Left colon (tissue), 2 donors: ENCODE data around the gene TMEM123. TPM values are rescaled to one million over a fixed set of nuclear protein-coding genes. Genes with fewer than 3 reads are reported as not detected.
"Not testable (repeated sequence)": the region's sequence is repeated elsewhere in the genome, so short reads cannot be mapped to it uniquely, and the experiment has no call there.

Experiments used
- ATAC-seq: fragments of 200-7000 bp; cut with Tn5 transposase; one replicate; pipeline ENCODE4 v1.9.1; 2020; ENCODE audit warnings: mild to moderate bottlenecking, moderate library complexity
- DNase-seq, 2 donors: peaks; one replicate each; pipeline ENCODE4 v3.0.0-alpha.2; 2020
- intact Hi-C, 2 donors: fragments of 100-400 bp; cut with DNase I in 1 of 2; cut with micrococcal nuclease in 1 of 2; formaldehyde crosslinking; loops; one replicate each; pipeline versions ENCODE4 v1.11.2 to v1.14.0; 2022; cut with DNase I, micrococcal nuclease
- total RNA-seq, 2 donors: library from RNA; stranded (reverse); fragmentation: NEBNext Ultra II Directional; extraction: Animal tissue kit (Norgen Biotek cat#: 25700); gene quantifications; one replicate each; pipeline ENCODE4 v1.2.1, GENCODE V29; 2021
- donor health status: DM: no; HTN: no; CAD: no.
- donor health status: DM: yes; HTN: yes; CAD: no.

The TMEM123 gene
- total RNA-seq, 2 donors from 2014 or later = 105 to 114 TPM

DNA sequence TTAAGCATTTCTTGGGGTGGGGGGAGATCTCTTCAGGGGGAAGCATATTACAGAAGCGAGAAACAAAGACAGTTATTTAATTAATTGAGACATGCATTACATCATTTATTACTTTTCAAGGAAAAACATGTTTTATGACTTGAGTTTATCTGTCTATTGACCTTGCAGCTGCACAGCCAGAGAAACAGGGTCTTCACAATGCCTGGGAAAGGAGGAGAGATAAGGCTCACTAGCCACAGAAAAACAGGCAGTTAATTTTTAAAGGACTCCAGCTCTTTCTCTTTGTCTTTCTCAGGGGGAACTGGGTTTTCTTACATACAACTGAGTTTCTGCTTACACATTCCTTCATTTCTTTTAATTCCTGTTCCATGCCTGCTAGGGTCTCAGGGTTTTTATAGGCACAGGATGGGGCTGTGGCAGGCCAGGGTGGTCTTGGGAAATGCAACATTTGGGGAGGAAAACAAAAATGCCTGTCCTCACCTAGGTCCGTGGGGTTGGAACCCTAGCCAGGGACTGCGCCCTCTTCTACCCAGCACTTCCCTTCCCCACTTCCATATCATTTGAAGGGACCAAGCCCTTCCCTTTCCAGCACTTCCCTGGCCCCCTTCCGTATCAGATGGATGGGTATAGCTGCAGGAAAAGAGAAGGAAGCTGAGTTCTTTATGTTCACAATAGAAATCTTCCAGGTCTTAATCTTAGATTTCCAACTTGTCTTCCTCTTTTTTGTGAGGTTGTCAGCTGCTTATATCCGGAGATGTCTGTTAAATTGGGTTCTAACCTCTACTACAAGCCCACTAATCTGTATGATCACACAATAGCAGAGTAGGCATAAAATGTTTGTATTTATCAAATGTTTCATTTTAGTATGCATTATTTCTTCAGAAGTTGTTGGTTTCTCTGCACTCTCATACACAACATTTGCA is 67.2 kb downstream of the TMEM123 start:
- DNase-seq = no peak
- ATAC-seq = no peak
- intact Hi-C loops = no loop called here

DNA sequence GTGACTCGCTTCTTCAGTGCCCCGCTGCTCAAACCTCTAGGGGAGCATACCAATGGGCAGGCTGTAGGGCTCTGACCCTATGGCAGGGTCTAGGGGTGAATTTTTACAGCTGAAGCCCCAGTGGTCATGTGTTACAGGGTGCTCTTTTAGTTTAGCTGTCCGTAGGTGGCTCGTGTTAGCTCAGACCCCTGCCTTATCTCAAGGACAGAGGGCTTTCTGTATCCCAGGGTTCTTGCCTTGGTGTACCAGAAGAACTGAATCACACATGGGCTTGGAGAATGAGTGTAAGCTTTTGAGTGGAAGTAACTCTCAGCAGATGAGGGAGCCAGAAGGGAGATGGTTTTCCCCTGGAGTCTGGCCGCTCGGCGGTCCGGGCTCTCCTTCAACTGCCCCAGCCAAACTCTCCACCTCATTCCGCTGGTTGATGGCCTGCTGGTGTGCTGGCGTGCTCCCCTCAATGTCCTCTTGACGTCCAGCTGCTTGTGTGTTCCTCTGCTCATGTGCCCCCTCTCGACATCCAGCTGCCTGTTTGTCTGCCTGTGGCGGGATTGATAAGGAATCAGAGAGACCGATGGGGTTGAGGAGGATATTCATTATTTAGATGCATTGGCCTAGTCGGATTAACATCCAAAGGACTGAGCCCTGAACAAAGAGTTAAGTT is 68.0 kb downstream of the TMEM123 start:
- intact Hi-C loops = no loop called here
- ATAC-seq (no peak), DNase-seq (no peak)

DNA sequence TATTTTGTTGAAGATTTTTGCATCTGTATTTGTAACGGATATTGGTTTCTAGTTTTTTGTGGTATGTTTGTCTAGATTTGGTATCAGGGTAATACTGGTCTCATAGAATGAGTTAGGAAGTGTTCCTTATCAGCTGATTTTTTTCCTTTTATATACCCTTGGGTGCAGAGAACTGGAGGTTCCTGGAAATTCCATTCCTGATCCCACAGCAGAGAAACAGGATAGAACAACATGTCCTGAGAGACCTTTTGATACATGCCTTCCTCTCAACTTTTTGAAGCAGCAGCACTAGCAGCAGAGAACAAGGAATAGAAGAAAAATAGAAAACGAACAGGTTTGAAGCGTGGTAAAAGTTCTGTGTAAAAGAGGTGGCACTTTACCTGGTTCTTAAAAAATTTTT is 68.7 kb downstream of the TMEM123 start:
- ATAC-seq (no peak), DNase-seq (no peak)
- intact Hi-C loops = no loop called here

DNA sequence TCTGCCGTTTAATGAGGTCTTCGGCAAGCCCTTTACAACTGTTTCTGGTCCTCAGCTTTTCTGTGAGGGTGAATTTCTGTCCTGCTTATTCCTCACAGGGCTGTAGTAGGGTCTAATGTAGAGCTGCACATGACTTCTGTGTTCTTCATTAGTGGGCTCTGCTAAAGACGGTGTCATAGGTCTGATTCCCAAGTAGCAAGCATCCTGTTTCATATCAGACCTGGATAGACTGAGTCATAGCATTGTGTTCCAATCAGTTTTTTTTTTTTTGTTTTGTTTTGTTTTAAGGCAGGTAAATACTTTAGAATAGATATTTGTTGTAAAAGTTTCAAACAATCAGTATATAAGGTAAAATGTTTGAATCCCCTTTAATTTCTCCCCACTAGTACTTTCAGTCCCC is 70.2 kb downstream of the TMEM123 start:
- ATAC-seq (no peak), DNase-seq (no peak)
- intact Hi-C loops = no loop called here

DNA sequence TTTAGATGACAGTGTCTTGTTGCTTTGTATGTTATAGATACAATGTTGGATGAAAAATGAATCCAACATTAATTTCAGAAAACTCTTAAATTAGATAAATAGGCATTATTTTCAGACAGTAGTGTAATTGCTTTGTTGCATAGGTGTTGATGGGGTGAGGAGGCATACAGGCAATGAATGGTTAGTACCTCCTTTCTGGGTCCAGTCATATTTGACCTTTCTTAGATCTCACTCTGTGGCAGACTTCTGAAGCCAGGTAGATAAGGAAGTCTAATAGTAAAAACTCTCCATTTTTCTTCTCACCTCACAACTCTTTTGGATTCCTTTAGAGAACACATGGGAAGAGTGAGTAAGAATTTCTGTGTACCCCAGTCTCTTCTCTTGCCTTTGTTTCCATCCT is 73.7 kb downstream of the TMEM123 start:
- ATAC-seq = no peak
- intact Hi-C loops = no loop called here
- no peak for DNase-seq

DNA sequence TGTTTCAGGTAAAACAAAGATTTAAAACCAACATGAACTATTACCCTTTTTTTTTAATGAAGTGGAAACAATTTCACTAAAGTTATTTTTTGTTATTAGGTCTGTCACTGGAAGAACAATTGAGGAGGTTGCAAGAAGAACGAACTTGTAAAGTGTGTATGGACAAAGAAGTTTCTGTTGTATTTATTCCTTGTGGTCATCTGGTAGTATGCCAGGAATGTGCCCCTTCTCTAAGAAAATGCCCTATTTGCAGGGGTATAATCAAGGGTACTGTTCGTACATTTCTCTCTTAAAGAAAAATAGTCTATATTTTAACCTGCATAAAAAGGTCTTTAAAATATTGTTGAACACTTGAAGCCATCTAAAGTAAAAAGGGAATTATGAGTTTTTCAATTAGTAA is 74.7 kb downstream of the TMEM123 start:
- no peak for DNase-seq
- no peak for ATAC-seq
- intact Hi-C loops = no loop called here

DNA sequence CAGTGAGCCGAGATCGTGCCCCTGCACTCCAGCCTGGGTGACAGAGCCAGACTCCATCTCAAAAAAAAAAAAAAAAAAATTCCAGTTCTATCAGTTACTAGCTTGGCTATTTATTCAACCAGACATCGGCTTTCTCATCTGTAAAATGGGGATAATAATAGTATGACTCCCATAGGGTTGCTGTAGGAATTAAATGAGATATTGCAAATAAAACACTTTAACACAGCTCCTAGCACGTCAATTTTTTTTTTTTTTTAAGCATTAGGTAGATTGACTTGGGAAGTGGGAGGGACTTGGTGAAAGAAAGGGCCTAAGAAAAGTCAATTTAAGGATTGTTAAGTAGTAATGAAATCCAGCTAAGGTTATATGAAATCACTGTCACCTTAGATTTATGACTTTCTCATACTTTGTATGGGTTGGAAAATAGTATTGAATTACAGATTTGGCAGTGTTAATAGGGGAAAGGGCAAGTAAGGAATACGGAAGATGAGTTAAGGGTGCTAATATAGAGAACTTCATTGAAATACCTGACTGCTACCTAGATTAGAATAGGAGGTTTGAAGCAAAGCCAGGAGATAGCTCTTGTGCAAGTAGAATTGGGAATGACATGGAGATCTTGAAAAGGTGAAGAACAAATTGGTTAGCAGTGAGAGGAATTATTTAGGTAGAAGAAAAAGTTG is 76.7 kb downstream of the TMEM123 start:
- intact Hi-C loops = no loop called here
- ATAC-seq = no peak
- DNase-seq = no peak

DNA sequence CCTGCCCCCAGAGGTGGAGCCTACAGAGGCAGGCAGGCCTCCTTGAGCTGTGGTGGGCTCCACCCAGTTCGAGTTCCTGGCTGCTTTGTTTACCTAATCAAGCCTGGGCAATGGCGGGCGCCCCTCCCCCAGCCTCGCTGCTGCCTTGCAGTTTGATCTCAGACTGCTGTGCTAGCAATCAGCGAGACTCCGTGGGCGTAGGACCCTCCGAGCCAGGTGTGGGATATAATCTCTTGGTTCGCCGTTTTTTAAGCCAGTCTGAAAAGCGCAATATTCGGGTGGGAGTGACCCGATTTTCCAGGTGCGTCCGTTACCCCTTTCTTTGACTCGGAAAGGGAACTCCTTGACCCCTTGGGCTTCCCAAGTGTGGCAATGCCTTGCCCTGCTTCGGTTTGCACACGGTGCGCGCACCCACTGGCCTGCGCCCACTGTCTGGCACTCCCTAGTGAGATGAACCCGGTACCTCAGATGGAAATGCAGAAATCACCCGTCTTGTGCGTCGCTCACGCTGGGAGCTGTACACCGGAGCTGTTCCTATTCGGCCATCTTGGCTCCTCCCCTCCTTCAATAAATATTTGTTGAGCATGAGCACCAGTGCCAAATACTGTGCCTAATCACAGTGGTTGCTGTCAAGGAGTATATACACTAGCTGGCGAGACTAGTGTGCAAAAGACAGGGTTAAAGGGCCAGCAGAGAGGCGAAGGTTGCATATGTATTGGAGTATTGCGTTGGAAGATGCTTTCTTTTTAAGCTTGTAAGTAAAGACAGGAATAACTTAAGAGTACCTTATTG is 77.7 kb downstream of the TMEM123 start:
- DNase-seq, intact Hi-C loops, ATAC-seq: not testable (repeated sequence)

DNA sequence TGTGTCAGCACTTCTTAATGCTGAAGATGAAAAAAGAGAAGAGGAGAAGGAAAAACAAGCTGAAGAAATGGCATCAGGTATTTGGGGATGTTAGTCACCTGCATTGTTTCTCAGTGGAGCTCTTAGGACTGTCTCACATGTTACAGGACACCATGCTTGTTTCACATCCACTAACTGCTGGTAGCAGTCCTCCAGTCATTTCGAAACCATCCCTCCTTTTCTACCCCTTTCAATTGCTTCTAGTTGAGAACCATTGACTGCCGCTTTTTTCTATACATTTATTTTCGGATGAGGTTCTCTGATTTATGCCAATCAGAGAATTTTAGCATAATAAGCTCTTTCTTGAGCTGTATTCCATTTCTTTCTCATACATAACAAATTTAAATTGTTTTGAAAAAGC is 84.1 kb downstream of the TMEM123 start:
- intact Hi-C loops = no loop called here
- no peak for DNase-seq
- no peak for ATAC-seq

DNA sequence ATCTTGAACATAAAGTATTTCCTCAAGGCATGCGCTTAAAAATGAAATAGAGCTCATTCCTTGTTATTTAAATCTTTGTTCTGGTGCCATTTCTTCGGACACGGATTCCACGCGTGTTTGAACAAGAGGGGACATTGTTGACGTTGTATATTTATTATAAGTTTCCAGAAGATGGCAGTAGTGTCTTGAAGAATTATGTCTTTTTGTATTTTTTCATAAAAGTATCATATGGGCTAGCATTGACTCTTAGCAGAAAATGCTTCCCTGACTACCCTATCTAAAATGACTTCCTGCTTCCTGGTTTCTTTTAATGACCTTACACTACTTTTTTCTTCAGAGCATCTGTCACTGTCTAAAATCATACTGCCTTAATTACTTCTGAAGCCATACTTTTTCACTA is 85.2 kb downstream of the TMEM123 start:
- peak; percentile 72 for ATAC-seq
- DNase-seq = no peak
- intact Hi-C loops = no loop called here

DNA sequence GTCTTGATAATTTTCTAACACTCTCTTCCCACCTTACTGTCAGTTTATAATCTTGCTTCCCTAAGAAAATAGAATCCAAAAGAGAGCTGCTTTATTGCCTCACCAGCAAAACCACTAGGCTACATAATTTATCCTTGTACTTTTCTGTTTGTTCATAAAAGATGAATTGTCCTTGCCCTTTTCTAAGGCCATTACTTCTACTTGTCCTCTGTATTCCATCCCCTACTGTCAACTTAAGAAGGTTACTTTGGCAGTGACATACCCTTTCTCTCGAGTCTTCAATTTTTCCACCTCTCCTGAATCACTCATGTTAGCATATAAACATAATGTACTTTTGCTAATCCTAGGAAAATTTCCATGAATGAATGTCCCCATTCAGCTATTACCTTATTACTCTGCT is 87.6 kb downstream of the TMEM123 start:
- no peak for DNase-seq
- no peak for ATAC-seq
- intact Hi-C loops = no loop called here

DNA sequence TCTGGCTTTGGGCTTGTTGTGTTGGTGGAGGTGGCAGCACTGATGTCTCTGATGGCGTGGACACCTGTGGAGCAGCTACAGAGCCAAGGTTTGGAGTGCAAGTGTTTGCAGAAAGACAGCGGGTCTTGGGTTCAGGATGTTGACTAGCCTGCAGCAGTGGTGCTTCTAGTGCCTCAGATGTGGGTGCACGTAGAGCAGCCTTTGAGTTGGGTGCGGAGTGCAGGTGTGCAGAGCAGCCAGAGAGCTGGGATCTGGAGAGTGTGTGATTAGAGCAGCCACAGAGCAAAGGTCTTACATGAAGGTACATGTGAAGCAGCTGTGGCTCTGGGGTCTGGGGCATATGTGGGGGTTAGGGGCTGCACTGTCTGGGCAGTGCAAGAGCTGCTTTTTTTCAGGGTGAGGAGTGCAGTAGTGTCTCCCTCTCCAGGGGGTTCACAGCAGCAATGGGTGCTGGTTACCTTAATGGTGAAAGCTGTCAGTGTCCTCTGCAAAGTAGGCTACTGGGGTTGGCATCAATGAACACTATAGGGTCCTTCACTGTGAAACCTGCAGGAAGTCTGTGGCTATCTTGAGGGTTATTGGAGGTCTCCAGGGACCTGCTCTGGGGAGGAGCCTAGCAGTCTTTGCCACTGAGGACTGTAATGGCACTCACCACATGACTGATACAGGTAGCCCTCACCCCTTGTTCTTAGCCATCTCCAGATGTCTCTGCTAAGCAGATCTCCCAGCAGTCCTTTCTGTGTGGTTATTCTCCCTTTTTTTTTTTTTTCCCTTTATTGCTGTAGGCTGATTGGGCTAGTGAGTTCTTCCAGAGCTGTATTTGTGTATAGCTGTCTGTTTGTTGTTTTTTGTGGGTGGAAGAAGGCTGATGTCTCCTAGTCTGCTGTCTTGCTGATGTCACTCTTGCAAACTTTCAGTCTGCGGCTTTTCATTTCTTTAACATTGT is 91.2 kb downstream of the TMEM123 start:
- no peak for DNase-seq
- no peak for ATAC-seq
- intact Hi-C loops = no loop called here

DNA sequence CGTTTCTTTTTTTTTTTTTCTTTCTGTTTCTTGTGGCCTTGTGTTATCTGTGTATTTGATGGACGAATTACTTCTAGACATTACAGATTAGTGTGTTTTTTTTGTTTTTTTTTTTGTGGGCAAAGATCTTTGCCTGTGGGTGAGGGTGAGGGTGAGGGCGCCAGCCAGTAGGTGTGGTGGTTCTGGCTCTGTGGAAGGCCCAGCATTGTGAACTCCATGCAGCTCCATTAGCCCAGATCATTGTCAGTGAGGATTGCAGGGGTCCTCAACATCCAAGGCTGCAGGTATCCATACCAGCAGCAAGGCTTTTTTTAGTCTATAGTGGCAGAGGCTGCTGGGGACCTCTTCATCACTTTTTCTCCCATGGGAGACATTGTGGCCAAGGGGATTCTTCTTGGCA is 91.9 kb downstream of the TMEM123 start:
- DNase-seq (no peak), ATAC-seq (no peak)
- intact Hi-C loops = no loop called here

DNA sequence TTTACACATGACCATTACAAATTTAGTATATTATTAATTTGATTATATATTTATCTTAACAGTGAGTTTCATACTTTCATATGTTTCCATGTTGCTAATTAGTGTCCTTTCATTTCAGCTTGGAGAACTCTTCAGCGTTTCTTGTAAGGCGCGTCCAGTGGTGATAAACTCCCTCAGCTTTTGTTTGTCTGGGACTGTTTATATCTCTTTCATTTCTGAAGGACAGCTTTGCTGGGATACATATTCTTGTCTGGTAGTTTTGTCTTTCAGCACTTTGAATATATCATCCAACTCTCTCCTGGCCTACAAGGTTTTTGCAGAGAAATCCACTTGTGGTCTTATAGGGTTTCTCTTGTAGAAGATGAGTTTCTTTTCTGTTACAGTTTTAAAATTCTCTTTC is 93.2 kb downstream of the TMEM123 start:
- no peak for DNase-seq
- ATAC-seq = no peak
- intact Hi-C loops = no loop called here

DNA sequence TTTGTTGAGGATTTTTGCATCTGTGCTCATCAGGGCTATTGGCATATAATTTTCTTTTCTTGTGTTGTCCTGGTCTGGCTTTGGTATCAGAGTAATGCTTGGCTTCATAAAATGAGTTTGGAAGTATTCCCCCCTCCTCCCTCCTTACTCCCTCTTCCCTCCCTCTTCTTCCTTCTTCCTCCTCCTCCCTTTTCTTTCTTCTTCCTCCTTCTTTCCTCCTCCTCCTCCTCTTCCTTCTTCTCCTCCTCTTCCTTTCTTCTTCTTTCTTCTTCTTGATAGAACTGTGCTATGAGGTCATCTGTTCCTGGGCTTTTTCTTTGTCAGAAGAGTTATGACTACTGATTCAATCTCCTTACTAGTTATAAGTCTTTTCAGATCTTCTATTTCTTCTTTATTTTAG is 95.4 kb downstream of the TMEM123 start:
- ATAC-seq (no peak), DNase-seq (no peak)
- intact Hi-C loops = no loop called here

DNA sequence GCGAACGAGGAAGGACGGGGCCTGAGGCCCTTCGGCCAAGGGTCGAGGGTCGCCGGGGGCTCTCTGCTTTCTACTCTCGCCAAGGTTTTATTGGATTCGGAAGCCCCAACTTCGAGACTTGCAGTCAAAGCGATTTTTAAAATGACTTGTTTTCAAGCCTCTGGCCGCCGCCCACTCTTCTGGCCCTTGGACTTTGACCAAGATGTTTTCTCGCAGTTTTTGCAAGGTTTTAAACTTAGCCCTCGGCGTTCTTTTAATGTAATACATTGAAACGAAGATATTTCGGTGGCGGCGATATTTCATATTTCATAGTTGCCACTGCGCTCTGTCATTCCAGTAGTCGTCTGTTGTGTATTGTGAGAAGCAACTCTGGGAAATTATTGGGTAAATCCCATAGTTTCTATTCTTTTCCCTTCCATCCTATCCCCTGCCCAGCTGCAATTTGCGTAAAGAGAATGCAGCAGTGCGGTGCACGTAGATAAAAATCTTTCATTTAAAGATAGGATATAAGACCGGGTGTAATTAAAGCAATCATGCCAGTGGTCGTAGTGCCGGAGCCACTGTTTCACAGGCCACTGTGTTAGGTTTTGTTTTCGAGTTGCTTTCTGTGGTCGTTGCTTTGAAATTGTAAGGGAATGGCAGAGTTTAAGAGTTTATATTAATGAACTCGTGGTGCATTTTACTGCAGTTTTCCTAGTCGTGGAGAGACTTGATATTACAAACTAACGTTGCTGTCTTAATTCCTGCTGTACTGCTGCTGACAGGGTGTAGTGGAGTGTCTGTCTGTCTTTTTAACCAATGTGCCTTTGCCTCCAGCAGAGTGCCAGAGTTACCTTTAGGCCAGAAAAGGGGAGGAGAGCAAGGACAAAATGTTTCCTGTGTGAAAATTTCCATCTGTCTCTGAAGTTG is 104.8 kb downstream of the TMEM123 start:
- intact Hi-C loops = loop anchor here in 1 of 2 donors (10.0 kb wide), 1 partner anchor 53 kb away; no protein-coding TSS in a partner anchor
- ATAC-seq = peak; percentile 62
- DNase-seq = peak in 1 of 2 donors; percentile 25
